GM10266 (cell line): ENCODE measurements around the gene TBC1D19.

Source experiments
- DNase-seq: peaks from one replicate; pipeline ENCODE4 v3.0.0; 2012; ENCODE audit errors: extremely low spot score
- CTCF ChIP-seq: IDR thresholded peaks from 2 replicates; pipeline ENCODE4 v1.5.1; 2012; ENCODE audit warnings: mild to moderate bottlenecking, low read depth; ENCODE audit not compliant: control insufficient read depth, insufficient read depth; ENCODE audit errors: missing control alignments

The TBC1D19 gene

DNA sequence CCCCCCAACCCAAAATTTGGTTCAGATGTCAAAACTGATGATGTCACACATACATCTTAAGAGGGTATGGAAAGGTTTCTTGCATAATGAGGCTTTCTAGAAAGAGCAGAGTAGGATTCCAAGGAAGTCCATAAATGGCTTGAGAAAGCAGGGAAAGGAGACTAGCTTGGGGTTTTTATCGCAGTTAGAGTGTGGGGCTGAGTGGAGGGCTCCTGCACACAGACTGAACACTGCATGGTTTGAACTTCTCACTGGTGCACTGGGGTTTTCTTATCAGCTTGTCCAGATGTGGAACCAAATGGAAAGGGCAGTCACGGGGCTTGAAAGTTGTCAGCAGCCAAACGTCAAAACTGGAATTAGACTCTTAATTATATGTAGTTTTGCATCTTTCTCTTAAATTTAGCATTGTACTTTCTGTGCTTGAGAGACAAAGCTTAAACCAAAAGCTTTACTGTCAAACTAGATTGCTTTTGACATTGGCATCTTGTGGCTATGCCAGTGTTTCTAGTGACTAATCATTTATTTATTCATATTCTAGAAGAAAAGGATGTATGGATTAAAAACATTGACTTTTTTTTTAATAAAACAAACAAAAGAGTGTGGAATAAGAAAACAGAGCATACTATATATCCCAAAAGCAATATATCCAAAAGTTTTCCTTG, 198.4 kb downstream of the TBC1D19 start:
- no peak for TF ChIP-seq CTCF
- DNase-seq, result no peak

GRCh38 chr4:26782830-26783202, 198.9 kb downstream of the TBC1D19 start:
- DNase-seq, result no peak
- no peak for TF ChIP-seq CTCF

DNA sequence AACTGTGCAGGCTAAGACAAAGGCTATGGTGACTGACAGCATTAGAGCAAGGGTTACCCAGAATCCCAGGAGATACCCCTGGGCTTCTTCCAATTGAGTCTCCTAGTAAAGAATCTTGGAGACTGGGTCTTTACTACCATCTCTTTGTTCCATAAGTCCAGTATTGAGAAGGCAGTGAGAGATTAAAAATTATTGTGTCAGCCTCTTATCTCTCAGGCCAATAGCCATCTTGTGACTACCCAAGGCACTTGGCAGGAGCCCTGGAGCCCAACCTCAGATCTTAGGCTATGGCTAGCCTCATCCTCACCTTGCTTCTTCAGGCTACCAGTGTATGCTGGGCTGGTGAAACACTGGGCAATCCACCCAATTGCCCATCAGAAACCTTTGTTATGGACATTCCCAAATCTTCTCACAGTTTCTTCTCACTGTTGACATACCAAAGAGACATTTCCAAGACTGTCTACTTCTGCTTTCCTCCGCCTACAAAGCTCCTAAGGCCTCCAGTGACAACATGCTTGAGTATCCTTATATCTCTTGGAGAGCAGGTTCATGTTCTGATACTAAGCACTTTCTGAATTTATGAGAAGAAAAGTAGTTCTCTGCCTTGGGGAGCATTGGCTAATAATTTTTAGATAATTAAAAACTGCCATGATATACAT, 200.5 kb downstream of the TBC1D19 start:
- no peak for DNase-seq
- TF ChIP-seq CTCF, result no peak

DNA sequence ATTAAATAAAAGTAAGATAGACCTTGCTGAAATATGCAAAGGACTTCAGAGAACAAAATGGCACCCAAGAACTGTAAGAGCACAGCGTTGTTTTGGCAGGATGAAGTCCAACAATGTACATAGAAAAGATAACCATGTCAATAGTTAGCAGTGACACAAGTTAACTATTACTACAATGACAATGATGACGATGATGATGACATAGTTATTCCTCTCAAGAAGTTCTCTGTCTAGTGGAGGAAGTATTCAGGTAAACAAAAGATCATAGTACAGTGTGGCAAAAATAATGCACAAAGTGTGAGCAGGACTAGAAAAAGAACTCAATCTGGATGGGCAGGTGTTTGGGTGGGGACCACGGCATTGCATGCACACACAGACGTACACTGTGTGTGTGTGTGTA, 201.4 kb downstream of the TBC1D19 start:
- no peak for DNase-seq
- no peak for TF ChIP-seq CTCF

- TF ChIP-seq CTCF, result no peak
- no peak for DNase-seq
Observed at GRCh38 chr4:26785810-26786209, 201.9 kb downstream of the TBC1D19 start.

- no peak for DNase-seq
- TF ChIP-seq CTCF, result no peak
Observed at GRCh38 chr4:26786916-26787315, 203.0 kb downstream of the TBC1D19 start.

DNA sequence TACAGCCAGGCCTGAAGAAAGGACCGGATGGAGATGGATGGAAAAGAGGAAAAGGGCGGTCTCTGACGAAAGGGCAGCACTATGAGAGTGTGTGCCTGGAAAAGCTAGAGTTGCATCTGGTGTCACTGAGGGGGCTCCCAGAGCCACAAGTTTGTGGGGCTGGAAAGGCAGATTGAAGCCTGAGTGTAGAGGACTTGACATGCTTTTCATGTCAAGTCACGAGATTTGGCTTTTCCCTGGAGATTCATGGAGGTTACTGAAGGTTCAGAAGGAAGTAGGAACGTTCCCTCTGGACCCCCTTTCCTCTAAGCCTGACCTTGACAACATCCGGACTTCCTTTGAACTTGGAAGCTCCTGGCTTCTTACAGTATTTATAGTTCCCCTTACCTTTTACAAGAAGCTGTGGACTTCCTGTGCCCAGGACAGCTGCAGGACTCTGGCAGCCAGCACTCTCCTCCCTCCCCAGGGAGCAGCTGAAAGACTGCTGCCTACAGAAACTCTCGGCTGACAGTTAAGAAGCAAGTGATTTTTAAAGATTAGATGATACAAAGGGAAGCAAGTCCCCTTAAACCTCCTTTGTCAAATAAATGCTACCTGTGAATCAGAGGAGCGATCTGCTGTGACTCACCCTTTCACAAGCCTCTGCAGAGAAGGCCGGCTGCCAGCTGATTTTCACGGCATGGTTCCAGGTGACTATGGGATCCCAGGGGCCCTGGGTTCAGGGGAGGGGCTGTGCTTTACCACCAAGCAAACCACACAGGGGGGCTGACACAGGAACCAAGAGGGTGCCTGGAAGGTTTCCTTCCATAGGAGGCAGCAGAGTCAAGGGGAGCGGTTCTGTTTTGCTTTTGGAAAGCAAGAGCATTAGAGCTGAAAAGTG, 203.8 kb downstream of the TBC1D19 start:
- TF ChIP-seq CTCF, result peak; percentile 33
- no peak for DNase-seq
